ENCODE measurements around the gene FBN1. TPM values are rescaled to one million over a fixed set of nuclear protein-coding genes. Genes with fewer than 3 reads are reported as not detected.

FBN1 gene
- total and polyA plus RNA-seq, 2 donors (not counting 3 experiments of a cell fraction or from before 2014, with no cell fraction given) = 107 to 111 TPM

- CTCF ChIA-PET = no interaction called here
- FAIRE-seq (no peak), DNase-seq (ENCODE audit: low read depth, low spot score) (no peak)
- Histone ChIP-seq H3K36me3 (ENCODE audit: control insufficient read depth in 2 of 2, extremely low read depth in 1 of 2, insufficient read depth in 2 of 2, low read length in 2 of 2) (no peaks in the 10 kb centered on the region), H3K9me3 (replicated peaks; ENCODE audit: control insufficient read depth, insufficient read depth, low read length) (no peaks in the 10 kb centered on the region), H3K79me2 (ENCODE audit: control insufficient read depth, insufficient read depth, low read length) (no peaks in the 10 kb centered on the region), H2AFZ (ENCODE audit: low read depth, low read length) (no peak overlapping the region), H3K4me3 (replicated peaks in 1 of 3; ENCODE audit: insufficient read depth in 1 of 3, low read depth in 1 of 3, low read length in 3 of 3) (no peak overlapping the region), H3K4me1 (ENCODE audit: control insufficient read depth, extremely low read depth, insufficient read depth, low read length) (no peaks in the 10 kb centered on the region), H3K9ac (replicated peaks; ENCODE audit: extremely low read depth, insufficient read depth, low read length) (no peak overlapping the region), H3K4me2 (ENCODE audit: insufficient read depth, low read length) (no peak overlapping the region), H3K27ac (ENCODE audit: insufficient read depth, low read depth, low read length) (no peak overlapping the region), H4K20me1 (replicated peaks; ENCODE audit: control insufficient read depth, extremely low read depth, insufficient read depth, low read length) (no peaks in the 10 kb centered on the region), H3K9me1 (replicated peaks; ENCODE audit: control insufficient read depth, extremely low read depth, insufficient read depth, low read length) (no peaks in the 10 kb centered on the region), H3K27me3 (ENCODE audit: control insufficient read depth in 2 of 2, insufficient read depth in 2 of 2, low read length in 2 of 2) (no peaks in the 10 kb centered on the region)
- intact Hi-C loops (cut with micrococcal nuclease) (no loop called here), dilution Hi-C loops (cut with MboI; ENCODE audit: extremely low pct_ligation_motif_present, low sequenced_read_pairs) (no loop called here)
- no peak for TF ChIP-seq POLR2AphosphoS5 (IDR thresholded peaks at IDR 0.05; ENCODE audit: insufficient read depth, low read depth, low read length)
- no peak for TF ChIP-seq POLR2A (IDR thresholded peaks at IDR 0.05; ENCODE audit: low read depth, low read length)
- TF ChIP-seq JUN (IDR thresholded peaks at IDR 0.05; ENCODE audit: borderline replicate concordance, insufficient read depth, insufficient read length, low read depth) = no peak
- TF ChIP-seq EZH2 (IDR thresholded peaks at IDR 0.05; ENCODE audit: borderline replicate concordance, low read depth, low read length, severe bottlenecking) = no peak
- TF ChIP-seq MAX (IDR thresholded peaks at IDR 0.05; ENCODE audit: insufficient read depth, insufficient read length) = no peak
- no peak for TF ChIP-seq FOS (IDR thresholded peaks at IDR 0.05; ENCODE audit: borderline replicate concordance, insufficient read depth, low read length)
- no peak for TF ChIP-seq CTCF (IDR thresholded peaks at IDR 0.05; ENCODE audit: extremely low read depth in 1 of 2, insufficient read depth in 1 of 2, low read depth in 1 of 2, low read length in 2 of 2)
- POLR2A ChIA-PET = no interaction called here
- BruUV-seq (replicated peaks) = no TSS peak
These were observed 35.3 kb upstream of the FBN1 start for GRCh38 chr15:48680841-48681240.

Measured in endothelial cell of umbilical vein (primary cell).